HL-60 (cell line): ENCODE data around the gene MIPOL1.

Source experiments
- DNase-seq, 2 experiments: peaks; one replicate each; pipeline ENCODE4 v3.0.0-alpha.2; 2010 to 2020; ENCODE audit warnings: low read depth in 1 of 2, low spot score in 1 of 2
- H3K27ac ChIP-seq: fragments of 250-450 bp; sonication (Bioruptor Pico); replicated peaks from 2 replicates; pipeline ENCODE4 v1.5.1; 2020; ENCODE audit warnings: mild to moderate bottlenecking, moderate library complexity
- H3K27me3 ChIP-seq: fragments of 250-450 bp; sonication (Bioruptor Pico); 2 replicates; pipeline ENCODE4 v1.5.1; 2021; ENCODE audit warnings: mild to moderate bottlenecking, moderate library complexity; ENCODE audit not compliant: insufficient read depth, poor library complexity, severe bottlenecking
- H3K4me3 ChIP-seq: replicated peaks from 2 replicates; pipeline ENCODE4 v1.5.1; 2011; ENCODE audit warnings: mild to moderate bottlenecking, control low read depth, low read length; ENCODE audit not compliant: insufficient read depth
- GABPA ChIP-seq: IDR thresholded peaks from 2 replicates; pipeline ENCODE4 v1.6.1; 2012; ENCODE audit warnings: low read depth
- POLR2AphosphoS5 ChIP-seq: IDR thresholded peaks from 2 replicates; pipeline ENCODE4 v1.6.1; 2012; ENCODE audit warnings: low read depth
- SPI1 ChIP-seq: IDR thresholded peaks from 2 replicates; pipeline ENCODE4 v1.6.1; 2012; ENCODE audit warnings: low read depth, mild to moderate bottlenecking, borderline replicate concordance
- TF ChIP-seq, protein P1 (sequence below): IDR thresholded peaks from 2 replicates; pipeline ENCODE4 v1.6.1; 2012; ENCODE audit warnings: low read depth; ENCODE audit not compliant: insufficient replicate concordance
- TF ChIP-seq, protein P2 (sequence below): IDR thresholded peaks from one replicate; pipeline ENCODE4 v1.5.1; 2011; ENCODE audit warnings: low read length, control low read depth, inconsistent platforms; ENCODE audit not compliant: insufficient read depth

Gene MIPOL1

DNA sequence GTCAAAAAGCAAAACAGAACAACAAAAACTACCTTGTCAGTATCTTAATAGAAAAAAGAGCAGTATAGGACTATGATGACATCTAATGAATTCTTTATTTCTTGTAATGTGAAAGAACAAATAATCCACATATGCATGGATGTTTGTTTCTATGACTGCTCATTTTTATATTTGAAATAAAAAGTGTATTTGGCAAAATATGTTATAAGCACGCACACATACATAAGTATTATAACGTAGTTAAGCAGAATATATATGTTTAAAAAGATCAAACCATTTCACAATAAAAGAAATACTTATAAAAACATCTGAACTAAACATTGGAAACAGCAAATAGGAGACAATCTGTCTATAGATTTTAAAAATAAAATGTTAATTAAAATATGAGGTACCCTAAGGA lies 74.8 kb downstream of the MIPOL1 start:
- no peak overlapping the region for H3K27ac ChIP-seq
- H3K4me3 ChIP-seq, result no peak overlapping the region
- DNase-seq, result no peak
- TF ChIP-seq, protein P1, sequence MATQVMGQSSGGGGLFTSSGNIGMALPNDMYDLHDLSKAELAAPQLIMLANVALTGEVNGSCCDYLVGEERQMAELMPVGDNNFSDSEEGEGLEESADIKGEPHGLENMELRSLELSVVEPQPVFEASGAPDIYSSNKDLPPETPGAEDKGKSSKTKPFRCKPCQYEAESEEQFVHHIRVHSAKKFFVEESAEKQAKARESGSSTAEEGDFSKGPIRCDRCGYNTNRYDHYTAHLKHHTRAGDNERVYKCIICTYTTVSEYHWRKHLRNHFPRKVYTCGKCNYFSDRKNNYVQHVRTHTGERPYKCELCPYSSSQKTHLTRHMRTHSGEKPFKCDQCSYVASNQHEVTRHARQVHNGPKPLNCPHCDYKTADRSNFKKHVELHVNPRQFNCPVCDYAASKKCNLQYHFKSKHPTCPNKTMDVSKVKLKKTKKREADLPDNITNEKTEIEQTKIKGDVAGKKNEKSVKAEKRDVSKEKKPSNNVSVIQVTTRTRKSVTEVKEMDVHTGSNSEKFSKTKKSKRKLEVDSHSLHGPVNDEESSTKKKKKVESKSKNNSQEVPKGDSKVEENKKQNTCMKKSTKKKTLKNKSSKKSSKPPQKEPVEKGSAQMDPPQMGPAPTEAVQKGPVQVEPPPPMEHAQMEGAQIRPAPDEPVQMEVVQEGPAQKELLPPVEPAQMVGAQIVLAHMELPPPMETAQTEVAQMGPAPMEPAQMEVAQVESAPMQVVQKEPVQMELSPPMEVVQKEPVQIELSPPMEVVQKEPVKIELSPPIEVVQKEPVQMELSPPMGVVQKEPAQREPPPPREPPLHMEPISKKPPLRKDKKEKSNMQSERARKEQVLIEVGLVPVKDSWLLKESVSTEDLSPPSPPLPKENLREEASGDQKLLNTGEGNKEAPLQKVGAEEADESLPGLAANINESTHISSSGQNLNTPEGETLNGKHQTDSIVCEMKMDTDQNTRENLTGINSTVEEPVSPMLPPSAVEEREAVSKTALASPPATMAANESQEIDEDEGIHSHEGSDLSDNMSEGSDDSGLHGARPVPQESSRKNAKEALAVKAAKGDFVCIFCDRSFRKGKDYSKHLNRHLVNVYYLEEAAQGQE, result no peak
- TF ChIP-seq, protein P2, sequence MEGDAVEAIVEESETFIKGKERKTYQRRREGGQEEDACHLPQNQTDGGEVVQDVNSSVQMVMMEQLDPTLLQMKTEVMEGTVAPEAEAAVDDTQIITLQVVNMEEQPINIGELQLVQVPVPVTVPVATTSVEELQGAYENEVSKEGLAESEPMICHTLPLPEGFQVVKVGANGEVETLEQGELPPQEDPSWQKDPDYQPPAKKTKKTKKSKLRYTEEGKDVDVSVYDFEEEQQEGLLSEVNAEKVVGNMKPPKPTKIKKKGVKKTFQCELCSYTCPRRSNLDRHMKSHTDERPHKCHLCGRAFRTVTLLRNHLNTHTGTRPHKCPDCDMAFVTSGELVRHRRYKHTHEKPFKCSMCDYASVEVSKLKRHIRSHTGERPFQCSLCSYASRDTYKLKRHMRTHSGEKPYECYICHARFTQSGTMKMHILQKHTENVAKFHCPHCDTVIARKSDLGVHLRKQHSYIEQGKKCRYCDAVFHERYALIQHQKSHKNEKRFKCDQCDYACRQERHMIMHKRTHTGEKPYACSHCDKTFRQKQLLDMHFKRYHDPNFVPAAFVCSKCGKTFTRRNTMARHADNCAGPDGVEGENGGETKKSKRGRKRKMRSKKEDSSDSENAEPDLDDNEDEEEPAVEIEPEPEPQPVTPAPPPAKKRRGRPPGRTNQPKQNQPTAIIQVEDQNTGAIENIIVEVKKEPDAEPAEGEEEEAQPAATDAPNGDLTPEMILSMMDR, result no peak
- no peak for TF ChIP-seq GABPA
- no peak for TF ChIP-seq SPI1
- no peak for TF ChIP-seq POLR2AphosphoS5
- H3K27me3 ChIP-seq, result no peaks in the 10 kb centered on the region

DNA sequence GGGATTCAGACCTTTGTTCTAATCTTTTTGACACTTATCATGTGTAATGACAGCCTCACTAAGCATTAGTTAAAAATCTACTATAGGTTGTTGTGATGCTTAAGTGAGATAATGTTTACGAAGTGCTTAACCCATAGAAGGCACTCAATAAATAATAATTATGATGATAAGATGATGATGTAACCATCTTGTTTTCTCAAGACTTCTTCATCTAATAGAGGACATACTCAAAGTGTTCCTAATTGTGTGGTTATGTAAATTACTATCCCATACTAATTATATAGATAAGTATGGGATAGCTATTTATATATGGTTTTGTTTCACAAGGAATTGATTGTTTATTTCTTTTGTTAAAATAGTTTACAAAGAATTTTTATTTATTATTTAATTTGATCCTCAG lies 76.9 kb downstream of the MIPOL1 start:
- DNase-seq, result no peak
- TF ChIP-seq POLR2AphosphoS5, result no peak
- TF ChIP-seq SPI1, result no peak
- no peak for TF ChIP-seq GABPA
- TF ChIP-seq, protein P1, result no peak
- TF ChIP-seq, protein P2, result no peak
- Histone ChIP-seq H3K27ac (no peak overlapping the region), H3K27me3 (no peaks in the 10 kb centered on the region), H3K4me3 (no peak overlapping the region)

DNA sequence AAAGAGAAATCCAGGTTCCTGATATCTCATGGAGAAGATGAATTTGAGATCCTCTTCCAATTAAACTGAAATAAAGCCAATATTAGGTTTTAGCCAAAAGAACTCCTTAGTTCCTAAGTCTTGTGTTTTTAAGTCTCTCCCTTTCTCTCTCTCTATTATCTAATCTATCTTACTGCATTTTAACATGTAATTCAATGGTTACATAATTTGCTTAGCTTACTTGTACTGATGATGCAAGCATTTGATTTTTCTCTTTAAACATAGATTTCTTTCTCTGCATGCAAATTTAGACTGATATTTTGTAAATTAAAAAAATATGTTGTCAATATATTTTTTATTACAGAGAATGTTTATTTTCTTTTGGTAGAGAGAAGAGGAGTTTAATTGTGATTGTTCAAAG lies 78.2 kb downstream of the MIPOL1 start:
- Histone ChIP-seq H3K27me3 (no peaks in the 10 kb centered on the region), H3K4me3 (no peak overlapping the region), H3K27ac (no peak overlapping the region)
- DNase-seq, result no peak
- TF ChIP-seq POLR2AphosphoS5, result no peak
- TF ChIP-seq, protein P1, result no peak
- TF ChIP-seq SPI1, result no peak
- TF ChIP-seq, protein P2, result no peak
- no peak for TF ChIP-seq GABPA
